ENCODE measurements around the gene CCDC197.

- TF ChIP-seq CTCF (IDR thresholded peaks at IDR 0.05; ENCODE audit: low read length) = no peak
- no peak for TF ChIP-seq EZH2 (IDR thresholded peaks at IDR 0.05; ENCODE audit: borderline replicate concordance, low read length)
These were observed 9.7 kb upstream of the CCDC197 start for GRCh38 chr14:93987376-93987775.

All from OCI-LY1 (cell line).